Esophagus squamous epithelium (tissue), 4 donors: ENCODE results near the gene ARL4A.

ENCODE experiments used
- POLR2A ChIP-seq, 4 donors: fragments of 450-650 bp; IDR thresholded peaks; one replicate each; pipeline ENCODE4 v1.6.1; 2017; ENCODE audit warnings: antibody characterized with exemption in 4 of 4, mild to moderate bottlenecking in 4 of 4, moderate library complexity in 3 of 4
- TF ChIP-seq, protein P1 (sequence below), 6 experiments: fragments of 450-650 bp in 4 of 6; fragments of 200-600 bp in 2 of 6; sonication (generic) in 2 of 6; IDR thresholded peaks; one replicate each; pipeline ENCODE4 v1.5.1; 2016 to 2019; ENCODE audit warnings: antibody characterized with exemption in 6 of 6, mild to moderate bottlenecking in 4 of 6, moderate library complexity in 4 of 6

DNA sequence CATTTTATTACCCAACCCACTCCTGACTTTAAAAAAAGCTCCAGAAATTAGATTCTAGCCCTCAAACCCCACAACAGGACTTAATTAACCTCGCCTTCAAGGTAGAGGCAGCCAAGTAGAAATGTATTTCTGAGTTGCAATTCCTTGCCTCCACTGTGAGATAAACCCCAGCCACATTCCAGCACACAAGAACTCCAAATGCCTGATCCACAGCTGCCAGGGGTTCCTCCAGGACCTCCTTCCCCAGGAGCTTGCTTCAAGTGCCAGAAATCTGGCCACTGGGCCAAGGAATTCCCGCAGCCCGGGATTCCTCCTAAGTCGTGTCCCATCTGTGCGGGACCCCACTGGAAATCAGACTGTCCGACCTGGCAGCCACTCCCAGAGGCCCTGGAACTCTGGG, 25.9 kb upstream of the ARL4A start:
- no peak for TF ChIP-seq POLR2A (IDR thresholded peaks at IDR 0.05)
- TF ChIP-seq, protein P1, sequence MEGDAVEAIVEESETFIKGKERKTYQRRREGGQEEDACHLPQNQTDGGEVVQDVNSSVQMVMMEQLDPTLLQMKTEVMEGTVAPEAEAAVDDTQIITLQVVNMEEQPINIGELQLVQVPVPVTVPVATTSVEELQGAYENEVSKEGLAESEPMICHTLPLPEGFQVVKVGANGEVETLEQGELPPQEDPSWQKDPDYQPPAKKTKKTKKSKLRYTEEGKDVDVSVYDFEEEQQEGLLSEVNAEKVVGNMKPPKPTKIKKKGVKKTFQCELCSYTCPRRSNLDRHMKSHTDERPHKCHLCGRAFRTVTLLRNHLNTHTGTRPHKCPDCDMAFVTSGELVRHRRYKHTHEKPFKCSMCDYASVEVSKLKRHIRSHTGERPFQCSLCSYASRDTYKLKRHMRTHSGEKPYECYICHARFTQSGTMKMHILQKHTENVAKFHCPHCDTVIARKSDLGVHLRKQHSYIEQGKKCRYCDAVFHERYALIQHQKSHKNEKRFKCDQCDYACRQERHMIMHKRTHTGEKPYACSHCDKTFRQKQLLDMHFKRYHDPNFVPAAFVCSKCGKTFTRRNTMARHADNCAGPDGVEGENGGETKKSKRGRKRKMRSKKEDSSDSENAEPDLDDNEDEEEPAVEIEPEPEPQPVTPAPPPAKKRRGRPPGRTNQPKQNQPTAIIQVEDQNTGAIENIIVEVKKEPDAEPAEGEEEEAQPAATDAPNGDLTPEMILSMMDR (IDR thresholded peaks at IDR 0.05), result no peak
